Muscle of leg (tissue), 16 donors: Measurements from ENCODE around the gene FAAH2. TPM values are rescaled to one million over a fixed set of nuclear protein-coding genes. Genes with fewer than 3 reads are reported as not detected.

Experiments used
- DNase-seq: peaks from one replicate; pipeline ENCODE4 v3.0.0; 2013
- H3K27ac ChIP-seq: one replicate; pipeline ENCODE4 v1.5.1; 2013; ENCODE audit warnings: mild to moderate bottlenecking, low read length, control low read depth
- H3K27me3 ChIP-seq: one replicate; pipeline ENCODE4 v1.6.1; 2013; ENCODE audit warnings: low read length; ENCODE audit not compliant: control insufficient read depth, insufficient read depth
- H3K36me3 ChIP-seq: one replicate; pipeline ENCODE4 v1.6.1; 2013; ENCODE audit warnings: low read length; ENCODE audit not compliant: control insufficient read depth, insufficient read depth
- H3K4me1 ChIP-seq: one replicate; pipeline ENCODE4 v1.6.1; 2013; ENCODE audit warnings: low read length; ENCODE audit not compliant: control insufficient read depth, insufficient read depth
- H3K4me3 ChIP-seq: one replicate; pipeline ENCODE4 v1.5.1; 2013; ENCODE audit warnings: low read length, control low read depth
- H3K9me3 ChIP-seq: replicated peaks from 2 replicates; pipeline ENCODE4 v1.6.1; 2013; ENCODE audit warnings: low read depth, low read length; ENCODE audit not compliant: control insufficient read depth
- WGBS: methylation state at CpG from one replicate; pipeline ENCODE4 v1.1.5; 2013; ENCODE audit warnings: missing lambda C conversion rate; ENCODE audit not compliant: insufficient coverage; 5-methylcytosine and 5-hydroxymethylcytosine counted together
- long read RNA-seq, 11 donors: transcript quantifications; one replicate each; lab custom pipeline, GENCODE V29; 2026
- polyA plus RNA-seq, 8 donors: library from polyadenylated mRNA; unstranded; fragments of 120-200 nt; gene quantifications; one replicate each; pipeline versions ENCODE4 v1.2.1 to v1.2.3, GENCODE V29; 2013; ENCODE audit warnings: inconsistent platforms in 1 of 8, low replicate concordance in 1 of 8; ENCODE audit not compliant: insufficient read length in 8 of 8, insufficient read depth in 1 of 8
- total RNA-seq: library from RNA; stranded (reverse); fragments of 120-200 nt; gene quantifications from one replicate; pipeline ENCODE4 v1.2.4, GENCODE V29; 2013

The FAAH2 gene
- total RNA-seq: 0.49 TPM
- polyA plus RNA-seq: 1 to 10 TPM in 1 of 8 donors, under 1 TPM in 7; 0.45 to 1.3 (median 0.74) TPM
- long read RNA-seq, donor 1: 0 reads
- long read RNA-seq, donor 2: 0 reads
- long read RNA-seq, donor 3: 0 reads
- long read RNA-seq, donor 4: 0 reads
- long read RNA-seq, donor 5: 0 reads
- long read RNA-seq, donor 6: 0 reads
- long read RNA-seq, donor 7: 0 reads
- long read RNA-seq, donor 8: 0 reads
- long read RNA-seq, donor 9: 0 reads
- long read RNA-seq, donor 10: 0 reads
- long read RNA-seq, donor 11: 0 reads

- Histone ChIP-seq H3K4me3 (no peak within 1 kb of the TSS), H3K27ac (no peak within 1 kb of the TSS), H3K9me3 (peaks cover 7% of the 10 kb centered on the region), H3K27me3 (peaks cover 10% of the 10 kb centered on the region), H3K4me1 (no peaks in the 10 kb centered on the region), H3K36me3 (no peaks in the 10 kb centered on the region)
- DNase-seq: no peak
- WGBS: 30% methylated on average over 19 of the region's 22 CpGs
Observed at GRCh38 chrX:57286507-57287251, at the start of gene FAAH2. Gene FAAH2, plus strand, starts transcription at chrX:57286706. Its CDS starts 120 bp downstream, at chrX:57286826.

GRCh38 chrX:57241967-57242366 is 44.5 kb upstream of the FAAH2 start:
- DNase-seq: no peak
- no peaks in the 10 kb centered on the region for H3K4me1 ChIP-seq
- H3K4me3 ChIP-seq: no peak overlapping the region
- 85% methylated on average over 4 of the region's 7 CpGs for WGBS
- no peaks in the 10 kb centered on the region for H3K36me3 ChIP-seq
- peaks cover 25% of the 10 kb centered on the region for H3K9me3 ChIP-seq
- H3K27me3 ChIP-seq: peaks cover 2% of the 10 kb centered on the region
- no peak overlapping the region for H3K27ac ChIP-seq

- H3K27me3 ChIP-seq: peaks cover 6% of the 10 kb centered on the region
- H3K36me3 ChIP-seq: no peaks in the 10 kb centered on the region
- no peak overlapping the region for H3K4me3 ChIP-seq
- peaks cover 10% of the 10 kb centered on the region for H3K9me3 ChIP-seq
- DNase-seq: no peak
- no peaks in the 10 kb centered on the region for H3K4me1 ChIP-seq
- H3K27ac ChIP-seq: no peak overlapping the region
- WGBS: 56% methylated on average over 5 of the region's 6 CpGs
Observed at GRCh38 chrX:57251965-57252364, 34.5 kb upstream of the FAAH2 start.

- peaks cover 3% of the 10 kb centered on the region for H3K27me3 ChIP-seq
- WGBS: 50% methylated on average over 3 of the region's 4 CpGs
- H3K36me3 ChIP-seq: no peaks in the 10 kb centered on the region
- no peak overlapping the region for H3K4me3 ChIP-seq
- peaks cover 23% of the 10 kb centered on the region for H3K9me3 ChIP-seq
- no peak for DNase-seq
- H3K4me1 ChIP-seq: no peaks in the 10 kb centered on the region
- no peak overlapping the region for H3K27ac ChIP-seq
Observed at GRCh38 chrX:57265126-57265525, 21.4 kb upstream of the FAAH2 start.

GRCh38 chrX:57266275-57266674 is 20.2 kb upstream of the FAAH2 start:
- Histone ChIP-seq H3K4me3 (no peak overlapping the region), H3K36me3 (no peaks in the 10 kb centered on the region), H3K9me3 (peaks cover 30% of the 10 kb centered on the region), H3K27ac (no peak overlapping the region), H3K4me1 (no peaks in the 10 kb centered on the region), H3K27me3 (peaks cover 5% of the 10 kb centered on the region)
- 90% methylated on average over 3 of the region's 3 CpGs for WGBS
- no peak for DNase-seq

- 55% methylated on average over 2 of the region's 2 CpGs for WGBS
- DNase-seq: no peak
- Histone ChIP-seq H3K9me3 (peaks cover 30% of the 10 kb centered on the region), H3K27me3 (peaks cover 5% of the 10 kb centered on the region), H3K4me1 (no peaks in the 10 kb centered on the region), H3K27ac (no peak overlapping the region), H3K4me3 (no peak overlapping the region), H3K36me3 (no peaks in the 10 kb centered on the region)
Observed at GRCh38 chrX:57266871-57267270, 19.6 kb upstream of the FAAH2 start.

GRCh38 chrX:57267308-57267707 is 19.2 kb upstream of the FAAH2 start:
- 90% methylated on average over 1 of the region's 1 CpG for WGBS
- H3K9me3 ChIP-seq: peaks cover 30% of the 10 kb centered on the region
- no peak overlapping the region for H3K27ac ChIP-seq
- no peak overlapping the region for H3K4me3 ChIP-seq
- peaks cover 5% of the 10 kb centered on the region for H3K27me3 ChIP-seq
- no peaks in the 10 kb centered on the region for H3K36me3 ChIP-seq
- DNase-seq: no peak
- H3K4me1 ChIP-seq: no peaks in the 10 kb centered on the region

- H3K36me3 ChIP-seq: no peaks in the 10 kb centered on the region
- H3K9me3 ChIP-seq: peaks cover 20% of the 10 kb centered on the region
- H3K27ac ChIP-seq: no peak overlapping the region
- H3K4me1 ChIP-seq: no peaks in the 10 kb centered on the region
- WGBS: 100% methylated on average over 2 of the region's 3 CpGs
- peaks cover 5% of the 10 kb centered on the region for H3K27me3 ChIP-seq
- no peak for DNase-seq
- H3K4me3 ChIP-seq: no peak overlapping the region
Observed at GRCh38 chrX:57270980-57271379, 15.5 kb upstream of the FAAH2 start.

GRCh38 chrX:57282568-57282967 is 3.9 kb upstream of the FAAH2 start:
- Histone ChIP-seq H3K27ac (no peak overlapping the region), H3K4me3 (no peak overlapping the region), H3K36me3 (no peaks in the 10 kb centered on the region), H3K4me1 (no peaks in the 10 kb centered on the region), H3K9me3 (peaks cover 10% of the 10 kb centered on the region), H3K27me3 (peaks cover 10% of the 10 kb centered on the region)
- WGBS: 75% methylated on average over 2 of the region's 4 CpGs
- DNase-seq: no peak

GRCh38 chrX:57285001-57285400 is 1.5 kb upstream of the FAAH2 start:
- H3K9me3 ChIP-seq: peaks cover 7% of the 10 kb centered on the region
- H3K36me3 ChIP-seq: no peaks in the 10 kb centered on the region
- peaks cover 10% of the 10 kb centered on the region for H3K27me3 ChIP-seq
- H3K4me3 ChIP-seq: no peak overlapping the region
- H3K4me1 ChIP-seq: no peaks in the 10 kb centered on the region
- H3K27ac ChIP-seq: no peak overlapping the region
- 65% methylated on average over 2 of the region's 3 CpGs for WGBS
- no peak for DNase-seq
